ACC112 (cell line): ENCODE results near the gene GNPTAB.
"Not testable (repeated sequence)": the region's sequence is repeated elsewhere in the genome, so short reads cannot be mapped to it uniquely, and the experiment has no call there.

Source experiments
- H2AFZ ChIP-seq: fragments of 200-600 bp; sonication (generic); one replicate; pipeline ENCODE4 v1.6.0; 2017; ENCODE audit warnings: antibody characterized with exemption, low read length; ENCODE audit not compliant: unreplicated experiment
- H3K27ac ChIP-seq: fragments of 200-600 bp; sonication (generic); 2 replicates; pipeline ENCODE4 v1.5.1; 2014; ENCODE audit warnings: low read depth, mild to moderate bottlenecking, antibody characterized with exemption, low read length, moderate library complexity
- H3K27me3 ChIP-seq: fragments of 200-600 bp; sonication (generic); 2 replicates; pipeline ENCODE4 v1.6.1; 2014; ENCODE audit warnings: mild to moderate bottlenecking, antibody characterized with exemption, low read length, moderate library complexity, mixed read lengths; ENCODE audit not compliant: insufficient read depth
- H3K36me3 ChIP-seq: fragments of 200-600 bp; sonication (generic); 2 replicates; pipeline ENCODE4 v1.6.1; 2016; ENCODE audit warnings: mild to moderate bottlenecking, antibody characterized with exemption, low read length, moderate library complexity, mixed read lengths; ENCODE audit not compliant: insufficient read depth
- H3K4me1 ChIP-seq: fragments of 200-600 bp; sonication (generic); one replicate; pipeline ENCODE4 v1.6.1; 2016; ENCODE audit warnings: low read length, mixed read lengths; ENCODE audit not compliant: insufficient read depth, unreplicated experiment, control insufficient read depth
- H3K4me3 ChIP-seq: fragments of 200-600 bp; sonication (generic); 2 replicates; pipeline ENCODE4 v1.5.1; 2014; ENCODE audit warnings: mild to moderate bottlenecking, low read depth, low read length
- H3K79me2 ChIP-seq: fragments of 200-600 bp; sonication (generic); one replicate; pipeline ENCODE4 v1.6.0; 2016; ENCODE audit warnings: low read length; ENCODE audit not compliant: control insufficient read depth, unreplicated experiment, insufficient read depth

Gene GNPTAB

DNA sequence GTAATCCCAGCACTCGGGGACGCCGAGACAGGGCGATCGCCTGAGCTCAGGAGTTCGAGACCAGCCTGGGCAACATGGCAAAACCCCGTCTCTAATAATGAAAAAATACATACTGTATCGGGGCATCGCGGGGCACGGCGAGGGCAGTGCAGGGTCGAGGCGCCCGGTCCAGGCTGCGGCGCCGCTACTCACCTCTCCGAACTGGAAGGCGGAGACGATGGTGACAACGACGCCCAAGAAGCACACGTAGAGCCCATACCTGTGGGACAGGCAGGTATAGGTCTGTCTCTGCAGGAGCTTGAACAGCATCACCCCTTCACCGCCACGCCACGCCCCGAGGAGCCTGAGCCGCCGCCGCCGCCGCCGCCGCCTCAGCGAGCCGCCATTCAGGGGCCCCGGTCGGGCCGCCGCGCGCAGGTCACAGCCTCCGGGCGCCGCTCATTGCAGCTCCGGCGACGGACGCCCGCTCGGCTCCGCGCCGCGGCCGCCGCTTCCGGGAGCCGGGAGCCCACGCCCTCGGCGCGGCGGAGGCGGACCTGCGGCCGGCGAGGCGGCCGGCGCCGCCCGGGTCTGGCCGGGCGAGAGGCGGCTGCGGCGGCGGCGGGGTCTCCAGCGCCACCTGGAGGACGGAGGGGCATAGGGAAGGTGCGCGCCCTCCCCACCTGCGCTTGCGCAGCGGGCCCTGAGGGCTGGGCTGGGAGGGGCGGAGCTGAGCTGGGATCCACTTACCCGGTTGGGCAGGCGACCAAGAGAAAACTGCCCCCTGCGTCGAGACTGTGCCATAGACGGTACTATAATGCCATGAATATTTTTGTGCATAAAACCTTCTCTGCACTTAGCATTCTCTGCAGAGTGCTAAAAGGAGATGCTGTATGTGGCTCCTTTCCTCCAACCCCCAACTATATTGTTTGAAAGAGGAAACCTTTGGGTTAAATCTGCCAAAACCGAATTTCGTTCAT lies at the start of gene GNPTAB:
GNPTAB (minus strand) TSS at position 593 of the 959 bp plus-strand sequence; CDS start at position 309, 284 bp downstream.
- Histone ChIP-seq H2AFZ (peak within 1 kb of the TSS; percentile 97), H3K27ac (no peak within 1 kb of the TSS), H3K27me3 (no peaks in the 10 kb centered on the region), H3K4me3 (peak within 1 kb of the TSS; percentile 87), H3K36me3 (no peaks in the 10 kb centered on the region), H3K79me2 (no peaks in the 10 kb centered on the region), H3K4me1 (peaks cover 7% of the 10 kb centered on the region)

DNA sequence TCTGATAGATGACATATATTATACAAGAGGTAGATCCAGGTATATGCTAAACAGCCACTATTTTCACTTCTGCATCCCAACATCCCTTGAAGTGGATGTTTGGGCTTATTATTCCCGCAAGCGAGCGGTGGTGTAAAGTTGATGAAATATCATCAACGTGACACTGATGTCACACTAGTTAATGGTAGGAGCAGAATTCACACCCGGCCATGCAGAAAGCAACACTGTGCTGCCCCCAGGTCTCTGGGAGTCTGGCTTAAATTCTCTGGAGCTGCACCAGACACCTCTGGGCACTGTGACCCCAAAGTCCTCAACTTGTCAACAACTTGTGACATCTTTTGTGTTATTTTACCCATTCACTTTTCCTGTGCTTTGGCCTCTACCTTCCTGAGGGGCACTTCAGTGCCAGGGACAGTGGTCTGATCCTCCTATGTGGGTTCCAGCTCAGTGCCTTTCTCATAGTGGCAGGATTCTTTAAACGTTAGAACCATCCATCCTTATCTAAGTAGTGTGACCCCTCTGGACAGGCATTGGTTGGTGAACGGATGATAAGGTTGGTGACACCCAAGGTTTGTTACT lies 47.6 kb upstream of the GNPTAB start:
- H3K79me2 ChIP-seq = no peaks in the 10 kb centered on the region
- peaks cover 14% of the 10 kb centered on the region for H3K4me1 ChIP-seq
- H3K27ac ChIP-seq = peak overlapping the region; percentile 93; the same call in 1 of the 2 replicates
- no peaks in the 10 kb centered on the region for H3K27me3 ChIP-seq
- peak overlapping the region; percentile 43 for H2AFZ ChIP-seq
- peak overlapping the region; percentile 89 for H3K4me3 ChIP-seq
- H3K36me3 ChIP-seq = no peaks in the 10 kb centered on the region

DNA sequence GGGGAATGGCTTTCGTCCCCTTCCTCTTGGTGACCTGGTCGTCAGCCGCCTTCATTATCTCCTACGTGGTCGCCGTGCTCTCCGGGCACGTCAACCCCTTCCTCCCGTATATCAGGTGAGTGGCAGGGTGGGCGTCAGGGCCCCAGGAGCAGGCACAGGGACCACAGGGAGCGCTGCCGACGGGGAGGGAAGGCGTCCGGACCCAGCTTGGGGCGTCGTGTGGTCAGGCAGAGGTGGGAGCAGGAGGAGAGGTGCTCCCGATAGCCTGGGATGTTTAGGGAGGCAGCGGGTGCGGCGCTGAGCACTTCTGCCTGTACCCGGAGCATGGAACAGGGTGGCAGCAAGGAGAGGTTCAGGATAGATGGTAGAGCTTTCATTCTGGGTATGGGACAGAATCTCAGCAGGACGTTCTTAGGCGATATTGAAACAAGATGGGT lies 47.1 kb upstream of the GNPTAB start:
- peaks cover 14% of the 10 kb centered on the region for H3K4me1 ChIP-seq
- H3K27ac ChIP-seq = peak overlapping the region; percentile 93
- H2AFZ ChIP-seq = peak overlapping the region; percentile 43
- no peaks in the 10 kb centered on the region for H3K27me3 ChIP-seq
- H3K36me3 ChIP-seq = no peaks in the 10 kb centered on the region
- H3K79me2 ChIP-seq = no peaks in the 10 kb centered on the region
- H3K4me3 ChIP-seq = peak overlapping the region; percentile 89

DNA sequence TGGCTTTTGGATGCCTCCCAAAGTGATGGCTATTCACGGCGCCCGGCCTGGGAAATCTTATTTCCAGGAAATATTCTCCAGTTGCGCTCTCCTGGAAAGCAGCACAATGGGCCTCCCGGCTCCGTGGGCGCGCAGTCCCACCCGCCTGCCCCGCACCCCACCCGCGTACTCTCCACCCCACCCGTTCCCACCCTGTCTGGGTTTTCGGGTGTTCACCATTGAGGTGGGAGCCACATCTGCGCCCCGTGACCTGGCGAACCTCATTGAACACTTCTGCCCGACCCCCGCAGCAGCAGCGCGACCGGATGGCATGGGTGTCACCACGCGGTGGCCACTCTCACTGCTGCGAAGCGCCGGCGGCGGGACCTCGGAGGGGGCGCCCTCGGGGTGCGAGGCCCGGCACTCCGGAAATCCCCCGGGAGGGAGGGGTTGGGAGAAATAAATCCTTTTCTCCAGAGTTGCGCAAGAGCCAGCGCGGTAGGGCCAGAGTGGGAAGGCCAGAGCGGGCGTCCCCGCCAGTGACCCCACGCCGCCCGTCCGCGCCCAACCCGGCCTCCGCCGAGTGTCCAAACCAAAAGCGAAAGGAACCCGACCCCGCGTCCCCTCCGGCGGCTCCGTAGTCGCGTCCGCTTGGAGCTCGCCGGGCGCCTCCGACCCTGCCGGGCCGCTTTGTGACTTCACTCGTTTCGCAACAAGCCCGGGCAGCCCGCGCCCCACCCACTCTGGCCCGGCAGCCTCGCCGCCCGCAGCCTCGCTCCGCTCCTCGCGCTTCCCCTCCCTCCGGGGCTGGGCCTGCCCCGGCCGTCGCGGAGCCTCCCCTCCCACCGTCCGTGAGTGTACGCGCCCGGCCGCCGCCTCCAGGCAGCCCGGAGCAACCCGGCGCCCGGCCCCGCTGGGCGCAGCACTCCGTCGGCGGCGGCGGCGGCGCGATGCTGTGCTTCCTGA lies 46.4 kb upstream of the GNPTAB start, which contains the start of gene DRAM1:
DRAM1 (plus strand) TSS at position 720 of the 945 bp plus-strand sequence; CDS start at position 930, 210 bp downstream.
- no peaks in the 10 kb centered on the region for H3K27me3 ChIP-seq
- H3K4me1 ChIP-seq = peaks cover 14% of the 10 kb centered on the region
- H2AFZ ChIP-seq = peak within 1 kb of the TSS; percentile 77
- H3K27ac ChIP-seq = peak within 1 kb of the TSS; percentile 93
- no peaks in the 10 kb centered on the region for H3K79me2 ChIP-seq
- peak within 1 kb of the TSS; percentile 89 for H3K4me3 ChIP-seq
- H3K36me3 ChIP-seq = no peaks in the 10 kb centered on the region

DNA sequence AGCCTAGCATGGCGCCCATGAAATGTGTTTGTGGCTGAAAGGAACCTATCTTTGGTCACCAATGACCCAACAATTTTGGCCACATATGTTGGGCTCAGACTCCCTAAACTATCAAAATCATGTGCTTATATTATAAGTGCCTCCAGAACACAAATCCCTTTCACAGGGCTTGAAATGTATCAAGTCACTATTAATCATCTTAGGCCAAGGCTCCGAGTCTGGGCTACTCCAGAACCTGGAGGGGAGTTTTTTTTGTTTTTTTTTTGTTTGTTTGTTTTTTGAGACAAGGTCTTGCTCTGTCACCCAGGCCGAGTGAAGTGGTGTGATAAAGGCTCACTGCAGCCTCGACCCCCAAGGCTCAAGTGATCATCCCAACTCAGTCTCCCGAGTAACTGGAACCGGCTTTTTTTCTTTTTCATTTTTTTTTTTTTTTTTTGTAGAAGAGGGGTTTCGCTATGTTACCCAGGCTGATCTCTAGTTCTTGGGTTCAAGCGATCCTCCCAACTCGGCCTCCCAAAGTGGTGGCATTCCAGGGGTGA lies 45.6 kb upstream of the GNPTAB start:
- Histone ChIP-seq H3K79me2 (no peaks in the 10 kb centered on the region), H2AFZ (peak overlapping the region; percentile 77), H3K4me3 (peak overlapping the region; percentile 89), H3K36me3 (no peaks in the 10 kb centered on the region), H3K27me3 (no peaks in the 10 kb centered on the region), H3K27ac (peak overlapping the region; percentile 93), H3K4me1 (peaks cover 14% of the 10 kb centered on the region)

DNA sequence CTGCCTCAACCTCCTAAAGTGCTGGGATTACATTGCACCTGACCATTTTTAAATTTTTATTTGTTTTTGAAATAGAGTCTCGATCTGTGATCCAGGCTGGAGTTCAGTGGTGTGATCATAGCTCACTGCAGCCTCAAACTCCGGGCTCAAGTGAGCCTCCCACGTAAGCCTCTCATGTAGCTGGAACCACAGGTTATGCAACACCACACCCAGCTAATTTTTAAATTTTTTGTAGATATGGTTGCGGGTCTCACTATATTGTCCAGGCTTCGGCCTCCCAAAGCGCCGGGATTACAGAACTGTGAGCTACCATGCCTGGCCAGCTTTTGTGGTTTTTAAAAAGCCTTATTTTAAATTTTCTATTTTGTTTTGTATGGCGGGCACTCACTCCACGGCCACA lies 44.4 kb upstream of the GNPTAB start:
- no peak overlapping the region for H2AFZ ChIP-seq

DNA sequence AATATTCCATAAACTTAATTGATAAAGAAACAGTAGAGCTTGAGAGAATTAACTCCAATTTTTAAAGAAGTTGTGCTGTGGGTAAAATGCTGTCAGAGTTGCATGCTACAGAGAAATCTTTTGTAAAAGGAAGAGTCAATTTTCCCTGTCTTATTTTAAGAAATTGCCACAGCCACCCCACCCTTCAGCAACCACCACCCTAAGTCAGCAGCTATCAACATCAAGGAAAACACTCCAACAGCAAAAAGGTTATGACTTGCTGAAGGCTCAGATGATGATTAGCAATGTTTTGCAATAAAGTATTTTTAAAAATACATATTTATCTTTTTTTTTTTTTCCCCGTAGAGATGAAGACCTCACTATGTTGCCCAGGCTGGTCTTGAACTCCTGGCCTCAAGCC lies 40.2 kb upstream of the GNPTAB start:
- Histone ChIP-seq H3K79me2 (no peaks in the 10 kb centered on the region), H3K27ac (no peak overlapping the region), H3K36me3 (no peaks in the 10 kb centered on the region), H2AFZ (no peak overlapping the region), H3K27me3 (no peaks in the 10 kb centered on the region), H3K4me1 (peaks cover 8% of the 10 kb centered on the region), H3K4me3 (no peak overlapping the region)

More for the DNA sequence above, 44.4 kb upstream of the GNPTAB start:
- Histone ChIP-seq H3K27ac (peak overlapping the region; percentile 93; the same call in 1 of the 2 replicates), H3K4me3 (no peak overlapping the region), H3K79me2 (no peaks in the 10 kb centered on the region), H3K4me1 (peaks cover 14% of the 10 kb centered on the region), H3K36me3 (no peaks in the 10 kb centered on the region), H3K27me3 (no peaks in the 10 kb centered on the region)

DNA sequence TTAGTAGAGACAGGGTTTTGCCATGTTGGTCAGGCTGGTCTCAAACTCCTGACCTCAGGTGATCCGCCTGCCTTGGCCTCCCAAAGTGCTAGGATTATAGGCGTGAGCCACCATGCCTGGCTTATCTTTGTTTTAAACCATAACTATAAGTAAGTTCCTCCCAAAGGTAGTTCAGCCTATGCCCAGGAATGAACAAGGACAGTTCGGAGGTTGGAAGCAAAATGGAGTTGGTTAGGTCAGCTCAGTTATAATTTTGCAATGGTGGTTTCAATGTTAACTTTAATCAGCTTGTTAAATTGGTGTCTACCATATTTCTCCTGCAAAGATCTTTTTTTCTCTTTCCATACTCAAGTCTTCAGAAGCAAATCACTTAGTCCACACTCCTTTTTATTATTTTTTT lies 36.9 kb upstream of the GNPTAB start:
- not testable (repeated sequence) for H2AFZ ChIP-seq, H3K4me1 ChIP-seq, H3K27me3 ChIP-seq, H3K27ac ChIP-seq, H3K36me3 ChIP-seq, H3K79me2 ChIP-seq, H3K4me3 ChIP-seq

DNA sequence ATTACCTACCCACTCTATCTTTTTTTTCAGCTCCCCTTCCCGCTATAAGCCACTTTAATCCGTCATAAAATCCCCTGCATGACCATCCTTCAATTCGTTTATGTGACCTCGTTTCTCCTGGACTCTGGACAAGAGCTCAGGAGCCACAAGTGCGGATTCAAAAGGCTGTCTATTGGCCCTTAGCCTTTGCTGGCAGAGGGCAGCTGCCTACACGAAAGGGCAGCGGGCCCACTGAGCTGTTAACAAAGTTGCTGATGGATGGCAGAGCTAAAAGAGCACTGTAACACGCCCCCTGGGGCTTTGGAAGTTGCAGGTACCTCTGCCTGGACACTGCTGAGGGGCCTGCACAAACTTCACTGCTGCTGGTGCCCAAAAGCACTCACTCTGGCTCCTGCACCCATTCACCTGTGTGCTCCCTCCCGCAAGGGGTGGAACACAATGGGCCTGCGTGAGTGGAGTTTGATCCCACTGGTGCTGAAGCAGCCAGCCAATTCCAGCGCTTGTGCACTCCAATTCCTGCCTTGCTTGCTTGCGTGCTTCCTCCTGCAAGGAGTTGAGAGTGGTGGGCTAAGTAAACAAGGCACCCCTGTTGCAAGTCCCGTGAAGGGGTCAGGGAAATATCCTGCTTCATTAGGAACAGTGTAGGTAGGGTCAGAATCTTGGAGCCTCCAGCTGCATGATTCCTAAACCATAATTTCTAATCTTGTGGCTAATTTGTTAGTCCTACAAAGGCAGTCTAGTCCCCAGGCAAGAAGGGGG lies 36.0 kb upstream of the GNPTAB start:
- H3K4me1 ChIP-seq = no peaks in the 10 kb centered on the region
- no peak overlapping the region for H2AFZ ChIP-seq
- no peaks in the 10 kb centered on the region for H3K36me3 ChIP-seq

More for the DNA sequence above, 36.0 kb upstream of the GNPTAB start:
- Histone ChIP-seq H3K4me3 (no peak overlapping the region), H3K27ac (no peak overlapping the region), H3K79me2 (no peaks in the 10 kb centered on the region), H3K27me3 (no peaks in the 10 kb centered on the region)
